Measurements from ENCODE around the gene EOMES. TPM values are rescaled to one million over a fixed set of nuclear protein-coding genes. Genes with fewer than 3 reads are reported as not detected.

The EOMES gene
- total RNA-seq, 2 donors from 2014 or later: 117 to 270 TPM

DNA sequence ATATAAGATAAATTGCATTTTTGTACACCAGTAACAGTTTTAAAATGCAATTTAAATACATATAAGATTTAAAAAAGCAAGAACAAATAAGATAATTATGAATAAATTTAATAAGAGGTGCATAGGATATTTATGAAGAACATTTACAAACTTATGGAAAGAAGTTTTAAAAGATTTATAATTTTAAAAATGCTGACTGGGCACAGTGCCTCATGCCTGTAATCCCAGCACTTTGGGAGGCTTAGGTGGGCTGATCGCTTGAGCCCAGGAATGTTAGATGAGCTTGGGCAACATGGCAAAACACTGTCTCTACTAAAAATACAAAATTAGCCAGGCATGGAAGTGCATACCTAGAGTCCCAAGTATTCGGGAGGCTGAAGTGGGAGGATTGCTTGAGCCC, 37.8 kb downstream of the EOMES start:
- no peak for DNase-seq (ENCODE audit: low spot score)
- no peaks in the 10 kb centered on the region for H3K9me3 Mint-ChIP-seq

GRCh38 chr3:27681249-27681748, 40.8 kb downstream of the EOMES start:
- Mint-ChIP-seq H3K4me3 (peak overlapping the region; percentile 69), H3K36me3 (no peaks in the 10 kb centered on the region), H3K27me3 (no peaks in the 10 kb centered on the region), H3K9me3 (no peaks in the 10 kb centered on the region), H3K4me1 (ENCODE audit: low read depth in 2 of 2) (peaks cover 5 to 8% of the 10 kb centered on the region in 2 donors), H3K27ac (peak overlapping the region; percentile 46 to 85)
- ATAC-seq: peak; percentile 74 to 82
- DNase-seq (ENCODE audit: low spot score): peak; percentile 66

More for the DNA sequence above, 37.8 kb downstream of the EOMES start:
- ATAC-seq: no peak
- Mint-ChIP-seq H3K4me3 (no peak overlapping the region), H3K36me3 (peaks cover 1% of the 10 kb centered on the region), H3K27ac (no peak overlapping the region), H3K27me3 (no peaks in the 10 kb centered on the region), H3K4me1 (ENCODE audit: low read depth in 2 of 2) (peaks cover 8 to 9% of the 10 kb centered on the region in 2 donors)

DNA sequence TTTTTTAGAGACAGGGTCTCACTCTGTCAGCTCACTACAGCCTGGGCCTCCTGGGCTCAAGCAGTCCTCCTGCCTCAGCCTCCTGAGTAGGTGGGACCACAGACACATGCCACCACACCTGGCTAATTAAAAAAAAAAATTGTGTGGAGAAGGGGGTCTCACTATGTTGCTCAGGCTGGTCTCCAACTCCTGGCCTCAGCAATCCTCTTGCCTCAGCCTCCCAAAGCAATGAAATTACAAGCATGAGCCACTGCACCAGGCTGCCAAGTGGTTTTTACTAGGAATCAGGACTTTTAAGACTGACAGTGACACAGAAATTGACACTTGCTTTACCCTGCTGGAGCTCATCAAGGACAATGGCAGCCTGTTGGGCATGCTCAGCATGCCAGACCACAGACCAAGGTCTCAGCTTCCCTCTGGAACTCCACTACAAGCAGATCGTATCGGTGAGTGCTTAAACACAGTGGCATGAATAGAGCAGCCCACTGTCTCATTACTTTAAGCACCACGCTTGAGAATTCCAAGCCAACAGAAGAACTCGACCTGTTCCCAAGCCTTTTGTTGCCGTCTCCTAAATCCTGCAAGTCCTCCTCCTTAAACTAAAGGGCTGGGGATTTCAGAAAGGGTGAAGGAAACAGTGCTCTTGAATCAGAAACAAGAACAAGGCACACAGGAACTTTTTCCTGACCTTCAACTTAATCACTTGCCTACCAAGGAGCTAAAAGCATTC, 41.4 kb downstream of the EOMES start:
- peak in 1 of 2 donors; percentile 20 for ATAC-seq
- Mint-ChIP-seq H3K9me3 (no peaks in the 10 kb centered on the region), H3K36me3 (no peaks in the 10 kb centered on the region), H3K27me3 (no peaks in the 10 kb centered on the region), H3K4me1 (ENCODE audit: low read depth in 2 of 2) (peaks cover 5 to 8% of the 10 kb centered on the region in 2 donors), H3K27ac (peak overlapping the region; percentile 46 to 85), H3K4me3 (peak overlapping the region; percentile 69)
- no peak for DNase-seq (ENCODE audit: low spot score)

GRCh38 chr3:27679691-27680090, 42.4 kb downstream of the EOMES start:
- no peak overlapping the region for H3K4me3 Mint-ChIP-seq
- H3K27me3 Mint-ChIP-seq: no peaks in the 10 kb centered on the region
- ATAC-seq (no peak), DNase-seq (ENCODE audit: low spot score) (no peak)
- H3K9me3 Mint-ChIP-seq: no peaks in the 10 kb centered on the region
- H3K4me1 Mint-ChIP-seq (ENCODE audit: low read depth in 2 of 2): peaks cover 5 to 8% of the 10 kb centered on the region in 2 donors
- H3K27ac Mint-ChIP-seq: peak overlapping the region in 1 of 2 donors; percentile 46
- H3K36me3 Mint-ChIP-seq: no peaks in the 10 kb centered on the region

- Mint-ChIP-seq H3K9me3 (no peaks in the 10 kb centered on the region), H3K27me3 (no peaks in the 10 kb centered on the region), H3K36me3 (no peaks in the 10 kb centered on the region), H3K4me3 (no peak overlapping the region), H3K27ac (no peak overlapping the region), H3K4me1 (ENCODE audit: low read depth in 2 of 2) (peaks cover 5 to 8% of the 10 kb centered on the region in 2 donors)
- DNase-seq (ENCODE audit: low spot score) (no peak), ATAC-seq (no peak)
Measured at GRCh38 chr3:27678234-27678633, 43.9 kb downstream of the EOMES start.

GRCh38 chr3:27677565-27677964, 44.6 kb downstream of the EOMES start:
- H3K36me3 Mint-ChIP-seq: no peaks in the 10 kb centered on the region
- DNase-seq (ENCODE audit: low spot score) (no peak), ATAC-seq (no peak)
- H3K27ac Mint-ChIP-seq: no peak overlapping the region
- no peaks in the 10 kb centered on the region for H3K27me3 Mint-ChIP-seq
- H3K4me3 Mint-ChIP-seq: no peak overlapping the region
- H3K4me1 Mint-ChIP-seq (ENCODE audit: low read depth in 2 of 2): peaks cover 5 to 8% of the 10 kb centered on the region in 2 donors
- no peaks in the 10 kb centered on the region for H3K9me3 Mint-ChIP-seq

DNA sequence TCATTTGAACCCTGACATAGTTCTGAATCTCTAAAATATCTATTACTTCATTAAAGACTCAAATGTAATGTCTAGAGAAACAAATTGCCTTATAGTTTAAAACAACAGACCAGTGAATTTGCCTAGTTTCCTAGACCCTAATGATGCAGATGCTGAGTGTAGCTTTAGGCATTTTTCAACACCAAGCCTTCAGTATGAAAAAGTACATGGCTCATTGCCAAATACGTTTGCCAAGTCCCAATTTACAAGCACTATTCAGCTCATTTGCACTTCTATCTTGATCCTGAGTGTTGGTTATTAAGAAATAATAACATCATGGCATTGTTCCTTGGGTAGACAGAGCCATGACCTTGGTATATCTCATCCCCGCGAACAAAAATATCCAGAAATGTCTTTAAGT, 46.8 kb downstream of the EOMES start:
- no peaks in the 10 kb centered on the region for H3K9me3 Mint-ChIP-seq
- H3K4me1 Mint-ChIP-seq (ENCODE audit: low read depth in 2 of 2): no peaks in the 10 kb centered on the region

GRCh38 chr3:27673701-27674100, 48.4 kb downstream of the EOMES start:
- H3K27ac Mint-ChIP-seq: no peak overlapping the region
- no peaks in the 10 kb centered on the region for H3K27me3 Mint-ChIP-seq
- ATAC-seq: no peak
- H3K4me3 Mint-ChIP-seq: no peak overlapping the region
- no peaks in the 10 kb centered on the region for H3K9me3 Mint-ChIP-seq
- H3K36me3 Mint-ChIP-seq: no peaks in the 10 kb centered on the region
- no peak for DNase-seq (ENCODE audit: low spot score)
- H3K4me1 Mint-ChIP-seq (ENCODE audit: low read depth in 2 of 2): no peaks in the 10 kb centered on the region

More for the DNA sequence above, 46.8 kb downstream of the EOMES start:
- Mint-ChIP-seq H3K27me3 (no peaks in the 10 kb centered on the region), H3K27ac (no peak overlapping the region), H3K4me3 (no peak overlapping the region), H3K36me3 (no peaks in the 10 kb centered on the region)
- ATAC-seq (no peak), DNase-seq (ENCODE audit: low spot score) (no peak)

- peaks cover 5 to 7% of the 10 kb centered on the region in 2 donors for H3K4me1 Mint-ChIP-seq (ENCODE audit: low read depth in 2 of 2)
- DNase-seq (ENCODE audit: low spot score) (no peak), ATAC-seq (no peak)
- no peak overlapping the region for H3K4me3 Mint-ChIP-seq
- H3K9me3 Mint-ChIP-seq: no peaks in the 10 kb centered on the region
- H3K27ac Mint-ChIP-seq: no peak overlapping the region
- H3K27me3 Mint-ChIP-seq: no peaks in the 10 kb centered on the region
- no peaks in the 10 kb centered on the region for H3K36me3 Mint-ChIP-seq
Measured at GRCh38 chr3:27671101-27671500, 51.0 kb downstream of the EOMES start.

DNA sequence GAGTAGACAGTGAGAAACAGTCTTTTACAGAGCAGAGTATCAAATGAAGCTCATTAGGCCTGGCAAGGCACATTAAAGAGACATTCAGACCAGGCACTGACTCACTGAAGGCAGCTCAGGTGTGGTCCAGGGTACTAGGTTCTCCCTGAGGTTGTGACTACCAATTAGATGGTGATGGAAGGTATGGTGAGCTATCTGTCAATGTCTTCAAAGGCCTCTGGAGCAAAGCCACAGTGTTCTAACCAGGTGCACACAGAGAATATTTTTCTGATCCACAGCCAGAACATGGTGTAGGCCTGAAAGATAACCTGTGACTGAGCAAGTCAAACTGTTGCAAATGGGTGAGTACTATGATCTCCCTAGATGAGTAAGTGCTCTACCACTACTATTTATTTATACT, 51.5 kb downstream of the EOMES start:
- H3K27me3 Mint-ChIP-seq: no peaks in the 10 kb centered on the region
- no peak overlapping the region for H3K27ac Mint-ChIP-seq
- H3K36me3 Mint-ChIP-seq: no peaks in the 10 kb centered on the region
- H3K4me3 Mint-ChIP-seq: no peak overlapping the region
- DNase-seq (ENCODE audit: low spot score) (no peak), ATAC-seq (no peak)
- no peaks in the 10 kb centered on the region for H3K9me3 Mint-ChIP-seq
- peaks cover 5 to 7% of the 10 kb centered on the region in 2 donors for H3K4me1 Mint-ChIP-seq (ENCODE audit: low read depth in 2 of 2)

DNA sequence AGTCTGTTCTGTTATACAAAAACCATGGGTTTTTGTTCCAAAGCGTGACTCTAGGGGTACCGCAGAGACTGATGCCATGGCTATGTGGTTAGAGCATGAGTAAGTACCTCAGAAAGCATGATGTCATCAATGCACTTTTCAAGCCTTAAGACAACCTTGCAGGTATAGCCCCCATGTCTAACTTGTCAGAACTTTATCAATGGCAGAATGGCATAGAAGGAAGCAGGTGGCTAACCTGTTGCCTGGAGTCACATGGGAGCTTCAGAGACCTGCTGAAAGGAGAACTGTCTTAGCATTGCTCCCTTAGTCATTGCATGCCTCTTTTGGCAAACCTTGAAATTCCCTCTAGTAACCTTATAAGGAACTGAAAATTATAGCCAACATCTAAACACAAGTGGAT, 52.5 kb downstream of the EOMES start:
- ATAC-seq: peak in 1 of 2 donors; percentile 43
- Mint-ChIP-seq H3K27ac (no peak overlapping the region), H3K36me3 (no peaks in the 10 kb centered on the region), H3K9me3 (no peaks in the 10 kb centered on the region), H3K4me3 (no peak overlapping the region), H3K4me1 (ENCODE audit: low read depth in 2 of 2) (peaks cover 5 to 7% of the 10 kb centered on the region in 2 donors), H3K27me3 (no peaks in the 10 kb centered on the region)
- no peak for DNase-seq (ENCODE audit: low spot score)

GRCh38 chr3:27667751-27668150, 54.4 kb downstream of the EOMES start:
- Mint-ChIP-seq H3K4me3 (no peak overlapping the region), H3K4me1 (ENCODE audit: low read depth in 2 of 2) (peaks cover 5 to 7% of the 10 kb centered on the region in 2 donors), H3K36me3 (no peaks in the 10 kb centered on the region), H3K9me3 (no peaks in the 10 kb centered on the region), H3K27me3 (no peaks in the 10 kb centered on the region), H3K27ac (no peak overlapping the region)
- ATAC-seq (no peak), DNase-seq (ENCODE audit: low spot score) (no peak)

GRCh38 chr3:27666708-27667107, 55.4 kb downstream of the EOMES start:
- Mint-ChIP-seq H3K4me3 (peak overlapping the region; percentile 43), H3K9me3 (no peaks in the 10 kb centered on the region), H3K27ac (peak overlapping the region; percentile 24 to 33), H3K27me3 (no peaks in the 10 kb centered on the region), H3K4me1 (ENCODE audit: low read depth in 2 of 2) (peaks cover 9 to 12% of the 10 kb centered on the region in 2 donors), H3K36me3 (no peaks in the 10 kb centered on the region)
- ATAC-seq: no peak
- no peak for DNase-seq (ENCODE audit: low spot score)

- H3K9me3 Mint-ChIP-seq: no peaks in the 10 kb centered on the region
- H3K4me1 Mint-ChIP-seq (ENCODE audit: low read depth in 2 of 2): peaks cover 12 to 16% of the 10 kb centered on the region in 2 donors
- no peaks in the 10 kb centered on the region for H3K36me3 Mint-ChIP-seq
- H3K4me3 Mint-ChIP-seq: peak overlapping the region; percentile 43
- H3K27ac Mint-ChIP-seq: peak overlapping the region; percentile 24 to 33
- no peaks in the 10 kb centered on the region for H3K27me3 Mint-ChIP-seq
- DNase-seq (ENCODE audit: low spot score) (no peak), ATAC-seq (no peak)
Measured at GRCh38 chr3:27666272-27666671, 55.9 kb downstream of the EOMES start.

Data from natural killer cell treated with Interleukin-12 subunit alpha and Interleukin-12 subunit beta and Interleukin-15 and Interleukin-18, amount 100 ng/mL, for 72 hours (primary cell).